ENCODE results near the gene CD34. TPM values are rescaled to one million over a fixed set of nuclear protein-coding genes. Genes with fewer than 3 reads are reported as not detected.

The CD34 gene
- total RNA-seq, 4 donors from 2014 or later: 20.7 to 38.8 (median 27.8) TPM

DNA sequence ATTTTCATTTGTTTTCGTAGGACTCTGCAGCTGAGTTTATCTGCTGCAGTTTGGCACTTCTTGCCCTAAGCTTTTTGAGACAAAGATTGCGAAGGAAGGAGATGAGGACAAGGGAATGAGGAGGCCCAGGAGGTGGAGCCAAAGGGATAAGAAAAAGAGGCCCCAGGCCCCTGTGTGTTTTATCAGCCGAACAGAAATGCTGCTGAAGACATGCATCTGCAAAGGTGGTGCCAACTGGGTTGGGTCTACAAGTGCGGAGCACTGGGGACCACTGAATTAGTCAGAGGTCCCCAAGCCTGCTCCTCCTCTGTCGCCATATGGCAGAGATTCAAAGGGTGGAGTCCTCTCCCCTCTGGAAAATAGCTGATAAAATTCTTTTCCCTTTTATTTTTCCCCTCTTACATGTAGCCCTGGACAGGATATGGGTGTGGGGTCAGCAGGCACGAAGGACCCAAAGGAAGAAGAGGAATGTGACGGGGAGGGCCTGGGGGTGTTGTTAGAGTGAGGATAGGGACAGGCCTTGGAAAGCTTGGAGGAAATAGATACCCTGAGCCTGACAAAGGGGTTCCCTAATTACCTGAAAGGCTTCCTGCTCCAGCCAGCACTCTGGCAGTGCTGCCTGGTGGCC lies 2.7 kb downstream of the CD34 start:
- Histone ChIP-seq H3K4me1 (peaks cover 7 to 18% of the 10 kb centered on the region in 2 donors), H3K36me3 (no peaks in the 10 kb centered on the region), H3K4me3 (replicated peaks in 1 of 3) (no peak overlapping the region), H3K27me3 (no peaks in the 10 kb centered on the region), H3K27ac (peak overlapping the region; percentile 9 to 63 (median 56)), H3K9me3 (no peaks in the 10 kb centered on the region)
- no peak for TF ChIP-seq POLR2A (IDR thresholded peaks at IDR 0.05)
- TF ChIP-seq, protein P1, sequence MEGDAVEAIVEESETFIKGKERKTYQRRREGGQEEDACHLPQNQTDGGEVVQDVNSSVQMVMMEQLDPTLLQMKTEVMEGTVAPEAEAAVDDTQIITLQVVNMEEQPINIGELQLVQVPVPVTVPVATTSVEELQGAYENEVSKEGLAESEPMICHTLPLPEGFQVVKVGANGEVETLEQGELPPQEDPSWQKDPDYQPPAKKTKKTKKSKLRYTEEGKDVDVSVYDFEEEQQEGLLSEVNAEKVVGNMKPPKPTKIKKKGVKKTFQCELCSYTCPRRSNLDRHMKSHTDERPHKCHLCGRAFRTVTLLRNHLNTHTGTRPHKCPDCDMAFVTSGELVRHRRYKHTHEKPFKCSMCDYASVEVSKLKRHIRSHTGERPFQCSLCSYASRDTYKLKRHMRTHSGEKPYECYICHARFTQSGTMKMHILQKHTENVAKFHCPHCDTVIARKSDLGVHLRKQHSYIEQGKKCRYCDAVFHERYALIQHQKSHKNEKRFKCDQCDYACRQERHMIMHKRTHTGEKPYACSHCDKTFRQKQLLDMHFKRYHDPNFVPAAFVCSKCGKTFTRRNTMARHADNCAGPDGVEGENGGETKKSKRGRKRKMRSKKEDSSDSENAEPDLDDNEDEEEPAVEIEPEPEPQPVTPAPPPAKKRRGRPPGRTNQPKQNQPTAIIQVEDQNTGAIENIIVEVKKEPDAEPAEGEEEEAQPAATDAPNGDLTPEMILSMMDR (IDR thresholded peaks at IDR 0.05): no peak
- peak; percentile 17 to 23 for DNase-seq
- intact Hi-C loops (cut with DNase I): no loop called here
- WGBS, 2 donors: 66% methylated on average over 7 of the region's 7 CpGs

DNA sequence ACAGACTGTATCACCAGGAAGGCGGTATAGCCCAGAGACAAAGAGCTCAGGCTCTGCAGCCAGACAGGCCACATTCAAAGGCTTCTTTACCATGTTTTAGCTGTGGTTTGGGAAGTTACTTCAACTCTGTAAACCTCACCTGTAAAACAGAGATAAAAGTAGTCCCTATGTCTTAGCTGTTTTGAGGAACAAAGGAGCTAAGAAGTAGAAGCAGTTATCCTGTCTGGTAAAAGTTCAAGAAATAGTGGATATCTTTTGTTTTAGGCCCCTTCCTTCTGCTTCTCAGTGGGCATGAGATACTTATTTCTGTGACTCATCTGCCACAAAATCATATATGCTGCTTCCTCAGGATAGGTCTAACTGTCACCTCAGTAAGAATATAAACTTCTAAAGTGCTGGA lies 6.5 kb downstream of the CD34 start:
- H3K36me3 ChIP-seq: no peaks in the 10 kb centered on the region
- no peak for TF ChIP-seq POLR2A (IDR thresholded peaks at IDR 0.05)
- TF ChIP-seq, protein P1 (IDR thresholded peaks at IDR 0.05): no peak
- no peaks in the 10 kb centered on the region for H3K9me3 ChIP-seq
- H3K4me3 ChIP-seq (replicated peaks in 1 of 3): no peak overlapping the region
- H3K27me3 ChIP-seq: no peaks in the 10 kb centered on the region
- 67 to 94% methylated on average over 1 of the region's 1 CpG for WGBS, 2 donors
- DNase-seq: no peak
- intact Hi-C loops (cut with DNase I): no loop called here
- peak overlapping the region in 1 of 3 donors; percentile 7 for H3K27ac ChIP-seq
- peaks cover 0 to 17% of the 10 kb centered on the region in 2 donors for H3K4me1 ChIP-seq

DNA sequence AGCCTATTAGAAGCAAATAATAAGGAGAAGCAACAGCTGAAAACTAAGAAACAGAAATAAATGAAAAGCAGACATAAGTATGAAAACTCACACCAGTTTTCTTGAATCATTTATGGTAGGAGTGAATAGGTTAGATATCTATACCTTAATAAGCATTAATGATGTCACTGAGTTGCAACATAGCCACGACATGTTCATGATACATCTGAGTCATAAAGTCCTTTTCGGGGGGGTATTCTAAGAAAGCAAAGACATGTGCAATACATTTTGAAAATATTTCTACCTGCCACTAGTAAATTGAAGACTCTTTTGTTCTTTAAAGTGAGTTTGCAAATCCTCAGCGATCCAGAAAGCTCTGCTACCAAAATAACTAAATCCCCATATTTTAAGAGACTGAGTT lies 7.2 kb downstream of the CD34 start:
- 79 to 87% methylated on average over 3 of the region's 3 CpGs for WGBS, 2 donors
- intact Hi-C loops (cut with DNase I): no loop called here

DNA sequence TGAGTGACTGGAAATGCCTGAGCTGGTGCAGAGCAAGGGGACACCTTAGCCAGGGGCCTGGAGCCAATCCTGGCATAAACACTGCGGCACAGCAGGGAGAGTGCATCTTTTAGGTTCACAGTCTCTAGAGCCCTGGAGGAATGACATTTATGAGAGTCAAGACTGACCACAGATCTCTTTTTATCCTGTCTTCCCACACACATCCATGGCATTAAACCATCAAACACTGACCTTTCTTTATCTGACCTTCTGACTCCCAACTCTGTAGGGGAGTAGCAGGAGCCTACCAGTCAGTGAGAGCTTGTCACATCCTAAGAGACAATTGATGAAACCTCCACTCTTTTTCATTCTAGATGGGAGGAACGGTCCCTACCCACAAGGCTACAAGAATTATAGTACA lies 7.9 kb downstream of the CD34 start:
- H3K27me3 ChIP-seq: no peaks in the 10 kb centered on the region
- peak overlapping the region in 1 of 3 donors; percentile 19 for H3K27ac ChIP-seq
- H3K4me1 ChIP-seq: peaks cover 0 to 17% of the 10 kb centered on the region in 2 donors
- intact Hi-C loops (cut with DNase I): no loop called here
- H3K36me3 ChIP-seq: no peaks in the 10 kb centered on the region
- H3K9me3 ChIP-seq: no peaks in the 10 kb centered on the region
- 76 to 77% methylated on average over 2 of the region's 2 CpGs for whole genome bisulfite sequencing, 2 donors
- DNase-seq: no peak
- TF ChIP-seq, protein P1 (IDR thresholded peaks at IDR 0.05): no peak
- no peak for TF ChIP-seq POLR2A (IDR thresholded peaks at IDR 0.05)
- no peak overlapping the region for H3K4me3 ChIP-seq (replicated peaks in 1 of 3)

More for the DNA sequence above, 7.2 kb downstream of the CD34 start:
- no peaks in the 10 kb centered on the region for H3K27me3 ChIP-seq
- peaks cover 0 to 17% of the 10 kb centered on the region in 2 donors for H3K4me1 ChIP-seq
- DNase-seq: no peak
- TF ChIP-seq, protein P1 (IDR thresholded peaks at IDR 0.05): no peak
- no peak for TF ChIP-seq POLR2A (IDR thresholded peaks at IDR 0.05)
- peak overlapping the region in 1 of 3 donors; percentile 7 for H3K27ac ChIP-seq
- H3K9me3 ChIP-seq: no peaks in the 10 kb centered on the region
- H3K4me3 ChIP-seq (replicated peaks in 1 of 3): no peak overlapping the region
- H3K36me3 ChIP-seq: no peaks in the 10 kb centered on the region

DNA sequence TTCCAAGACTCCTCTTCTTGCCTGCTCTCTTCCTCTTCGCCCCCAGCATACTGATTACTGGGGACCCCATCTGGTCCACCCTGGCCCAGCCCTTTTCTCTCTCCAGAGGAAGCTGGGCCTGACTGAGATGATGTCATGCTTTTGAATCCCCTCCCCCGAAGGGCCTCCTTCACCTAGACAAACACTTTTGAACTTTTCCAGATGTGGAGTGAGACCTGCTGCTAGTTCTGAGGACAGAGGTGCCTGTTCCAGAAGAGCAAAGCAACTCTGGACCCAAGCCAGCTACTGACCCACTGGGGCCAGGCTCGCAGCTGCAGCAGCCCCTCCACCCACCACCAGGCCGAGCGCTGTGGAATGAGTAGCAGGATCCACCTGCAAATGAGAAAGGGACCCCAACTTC lies 8.4 kb downstream of the CD34 start:
- H3K4me1 ChIP-seq: peaks cover 0 to 17% of the 10 kb centered on the region in 2 donors
- no peaks in the 10 kb centered on the region for H3K27me3 ChIP-seq
- no peak for TF ChIP-seq POLR2A (IDR thresholded peaks at IDR 0.05)
- TF ChIP-seq, protein P1 (IDR thresholded peaks at IDR 0.05): no peak
- WGBS, 2 donors: 61 to 66% methylated on average over 5 of the region's 5 CpGs
- H3K9me3 ChIP-seq: no peaks in the 10 kb centered on the region
- DNase-seq: no peak
- peak overlapping the region in 1 of 3 donors; percentile 19 for H3K27ac ChIP-seq
- H3K36me3 ChIP-seq: no peaks in the 10 kb centered on the region
- intact Hi-C loops (cut with DNase I): no loop called here
- H3K4me3 ChIP-seq (replicated peaks in 1 of 3): no peak overlapping the region
